K562 (cell line): ENCODE measurements around the gene PIK3CA. TPM values are rescaled to one million over a fixed set of nuclear protein-coding genes. Genes with fewer than 3 reads are reported as not detected.

ENCODE experiments used
- ATAC-seq: fragments of 200-7000 bp; cut with Tn5 transposase; 3 replicates; pipeline ENCODE4 v1.9.1; 2020; ENCODE audit warnings: moderate library complexity
- BruUV-seq: library from RNA; stranded (reverse); fragments of 400-500 nt; replicated peaks from 2 replicates; lab custom pipeline; 2021; lab: Mats Ljungman, UMichigan
- CTCF ChIA-PET: fragments of 300-600 bp; formaldehyde crosslinking; extraction: SDS; loops from one replicate; lab custom pipeline; 2021; ENCODE audit warnings: low intra/inter-chr PET ratio; lab: Yijun Ruan, JAX
- POLR2A ChIA-PET: fragments of 300-600, 350-650 bp; sonication (Branson Sonifier 250); formaldehyde crosslinking; extraction: SDS; loops from one replicate; lab custom pipeline; 2021; ENCODE audit warnings: antibody characterized with exemption, inconsistent platforms; lab: Yijun Ruan, JAX
- DNase-seq, 4 experiments: peaks; one replicate each; pipeline versions ENCODE4 v3.0.0 to v3.0.0-alpha.2; 2011 to 2018; ENCODE audit warnings: low spot score in 3 of 4, mixed read lengths in 3 of 4; ENCODE audit errors: extremely low read depth in 1 of 4
- FAIRE-seq: peaks from 2 replicates; lab custom pipeline; 2011; peaks lifted over from hg19 to GRCh38; lab: Jason Lieb, UNC
- H2AFZ ChIP-seq: 2 replicates; pipeline ENCODE4 v1.6.0; 2011; ENCODE audit warnings: low read depth, low read length, control low read depth, inconsistent platforms
- H3K27ac ChIP-seq: fragments of 200-600 bp; 3 replicates; pipeline ENCODE4 v1.8.0; 2011; ENCODE audit warnings: low read depth, mild to moderate bottlenecking, control low read depth, inconsistent platforms, low read length, moderate library complexity, mixed read lengths; ENCODE audit errors: extremely low read depth
- H3K27me3 ChIP-seq, 2 experiments: fragments of 300-600 bp in 1 of 2; 2 replicates in 1 of 2; 3 replicates in 1 of 2; pipeline versions ENCODE4 v1.6.0 to v1.8.0; 2011; ENCODE audit warnings: inconsistent platforms in 2 of 2, low read length in 2 of 2, mild to moderate bottlenecking in 1 of 2, mixed read lengths in 1 of 2, moderate library complexity in 1 of 2; ENCODE audit not compliant: control insufficient read depth in 2 of 2, insufficient read depth in 2 of 2
- H3K36me3 ChIP-seq: fragments of 300-600 bp; 3 replicates; pipeline ENCODE4 v1.8.0; 2011; ENCODE audit warnings: mild to moderate bottlenecking, low read length, inconsistent platforms; ENCODE audit not compliant: control insufficient read depth, insufficient read depth
- H3K4me1 ChIP-seq, 2 experiments: fragments of 200-600 bp in 1 of 2; replicated peaks in 1 of 2; 2 replicates in 1 of 2; 3 replicates in 1 of 2; pipeline versions ENCODE4 v1.5.1 to v1.8.0; 2011; ENCODE audit warnings: inconsistent platforms in 2 of 2, low read length in 2 of 2, mild to moderate bottlenecking in 1 of 2, mixed read lengths in 1 of 2, moderate library complexity in 1 of 2; ENCODE audit not compliant: control insufficient read depth in 2 of 2, insufficient read depth in 2 of 2
- H3K4me2 ChIP-seq: 2 replicates; pipeline ENCODE4 v1.6.1; 2011; ENCODE audit warnings: low read length, control low read depth, inconsistent platforms, mixed read lengths; ENCODE audit not compliant: insufficient read depth
- H3K4me3 ChIP-seq: fragments of 200-600 bp; sonication (generic), shearing (Covaris generic); 2 replicates; pipeline ENCODE4 v1.5.1; 2016; ENCODE audit warnings: control low read depth, inconsistent platforms
- H3K79me2 ChIP-seq: fragments of 200-600 bp; 3 replicates; pipeline ENCODE4 v1.8.0; 2011; ENCODE audit warnings: low read length, inconsistent platforms; ENCODE audit not compliant: control insufficient read depth, insufficient read depth
- H3K9ac ChIP-seq, 2 experiments: 2 replicates each; pipeline versions ENCODE4 v1.6.0 to v1.6.1; 2011; ENCODE audit warnings: low read depth in 2 of 2, low read length in 2 of 2, control low read depth in 1 of 2, inconsistent platforms in 1 of 2, mild to moderate bottlenecking in 1 of 2, mixed read lengths in 1 of 2; ENCODE audit not compliant: insufficient read depth in 1 of 2
- H3K9me1 ChIP-seq: one replicate; pipeline ENCODE4 v1.6.0; 2011; ENCODE audit warnings: inconsistent platforms, mild to moderate bottlenecking, low read length, moderate library complexity; ENCODE audit not compliant: control insufficient read depth, insufficient read depth
- H3K9me3 ChIP-seq: replicated peaks from 2 replicates; pipeline ENCODE4 v1.5.1; 2011; ENCODE audit warnings: low read depth, low read length, inconsistent platforms; ENCODE audit not compliant: control insufficient read depth, insufficient read depth
- H4K20me1 ChIP-seq: replicated peaks from 2 replicates; pipeline ENCODE4 v1.6.1; 2011; ENCODE audit warnings: low read length, inconsistent platforms, mixed read lengths; ENCODE audit not compliant: control insufficient read depth, insufficient read depth
- CSDE1 ChIP-seq, 2 experiments: fragments of 450-650 bp; IDR thresholded peaks; 2 replicates each; pipeline ENCODE4 v1.6.1; 2016; ENCODE audit warnings: mild to moderate bottlenecking in 1 of 2
- IRF2 ChIP-seq: sonication (generic); formaldehyde crosslinking; IDR thresholded peaks from 2 replicates; pipeline ENCODE4 v1.8.1; 2022; ENCODE audit warnings: mild to moderate bottlenecking, missing genetic modification reagents
- ZNF583 ChIP-seq: fragments of 250-450 bp; sonication (Bioruptor Pico); IDR thresholded peaks from 2 replicates; pipeline ENCODE4 v1.4.0; 2020
- WGBS: fragments of 100-300 bp; shearing (Covaris generic); methylation state at CpG from one replicate; pipeline ENCODE4 v1.1.6; 2016; ENCODE audit warnings: low coverage, mixed read lengths; ENCODE audit not compliant: insufficient coverage; ENCODE audit errors: missing lambda C conversion rate; 5-methylcytosine and 5-hydroxymethylcytosine counted together
- in situ Hi-C: fragments of 300-500 bp; cut with MboI; formaldehyde crosslinking; loops from 4 replicates; pipeline ENCODE4 v1.15.0; 2018; ENCODE audit warnings: inconsistent platforms, mixed read lengths
- intact Hi-C: fragments of 100-400 bp; cut with micrococcal nuclease; formaldehyde crosslinking; loops from 2 replicates; pipeline ENCODE4 v1.14.2; 2022
- polyA plus RNA-seq, 8 experiments: library from polyadenylated mRNA; depleted of rRNA in 4 of 8; stranded (reverse) in 5 of 8; unstranded in 3 of 8; fragments of >200 nt; fragmentation: Nextera tagmentation in 2 of 8; fragmentation: Illumina TruSeq in 1 of 8; extraction: Ambion mirVana in 2 of 8; extraction: Trizol in 1 of 8; gene quantifications; 2 replicates each; pipeline versions ENCODE4 v1.2.1 to v1.2.3, GENCODE V29; 2011 to 2014; ENCODE audit warnings: inconsistent platforms in 1 of 8, missing spikeins in 1 of 8
- total RNA-seq, 7 experiments: library from RNA; depleted of rRNA in 6 of 7; stranded (reverse); fragments of >200 nt in 6 of 7; fragmentation: Illumina TruSeq in 2 of 7; extraction: Trizol in 2 of 7; gene quantifications; 2 replicates each; pipeline versions ENCODE4 v1.2.1 to v1.2.3, GENCODE V29; 2011 to 2021; ENCODE audit warnings: low replicate concordance in 1 of 7
- TF ChIP-seq, protein P1 (sequence below): sonication (generic); formaldehyde crosslinking; IDR thresholded peaks from 2 replicates; pipeline ENCODE4 v1.8.1; 2022; ENCODE audit warnings: missing genetic modification reagents
- TF ChIP-seq, protein P2 (sequence below): fragments of 250-450 bp; sonication (Bioruptor Pico); IDR thresholded peaks from 2 replicates; pipeline ENCODE4 v1.5.0; 2021

Gene PIK3CA
- total and polyA plus RNA-seq, 9 of the 15 experiments (the other 6 are each of a cell fraction or from before 2014, with no cell fraction given): 3.8 to 19.4 (median 10.8) TPM

DNA sequence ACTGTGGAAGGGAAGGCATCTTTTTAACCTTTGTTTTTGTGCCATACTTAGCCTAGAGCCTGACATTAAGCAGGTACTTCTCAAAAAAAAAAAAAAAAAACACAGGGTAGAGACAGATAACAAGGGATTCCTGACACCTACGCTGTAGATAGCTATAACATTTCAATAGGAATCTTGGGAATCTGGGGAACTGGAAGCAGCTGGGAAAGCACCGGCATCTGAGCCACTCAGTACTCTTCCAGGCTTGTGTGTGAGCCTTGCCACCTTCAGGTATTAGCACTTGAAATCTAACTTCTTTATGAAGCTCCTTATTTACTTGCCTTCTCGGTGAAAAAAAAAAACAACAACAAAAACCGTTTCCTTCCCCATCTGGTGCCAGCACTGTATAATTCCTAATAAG is 46.8 kb downstream of the PIK3CA start:
- Histone ChIP-seq H3K9me3 (no peaks in the 10 kb centered on the region), H3K27me3 (no peaks in the 10 kb centered on the region), H2AFZ (no peak overlapping the region), H3K4me2 (no peak overlapping the region), H3K9ac (no peak overlapping the region), H3K27ac (no peak overlapping the region), H3K79me2 (peaks cover 23% of the 10 kb centered on the region; the same call in 1 of the 3 replicates), H3K4me3 (no peak overlapping the region), H3K36me3 (peaks cover 9% of the 10 kb centered on the region; the same call in 1 of the 3 replicates), H3K9me1 (no peaks in the 10 kb centered on the region), H3K4me1 (no peaks in the 10 kb centered on the region), H4K20me1 (no peaks in the 10 kb centered on the region)
- 64% methylated on average over 4 of the region's 4 CpGs for WGBS
- BruUV-seq: no TSS peak
- no peak for TF ChIP-seq IRF2
- TF ChIP-seq, protein P1, sequence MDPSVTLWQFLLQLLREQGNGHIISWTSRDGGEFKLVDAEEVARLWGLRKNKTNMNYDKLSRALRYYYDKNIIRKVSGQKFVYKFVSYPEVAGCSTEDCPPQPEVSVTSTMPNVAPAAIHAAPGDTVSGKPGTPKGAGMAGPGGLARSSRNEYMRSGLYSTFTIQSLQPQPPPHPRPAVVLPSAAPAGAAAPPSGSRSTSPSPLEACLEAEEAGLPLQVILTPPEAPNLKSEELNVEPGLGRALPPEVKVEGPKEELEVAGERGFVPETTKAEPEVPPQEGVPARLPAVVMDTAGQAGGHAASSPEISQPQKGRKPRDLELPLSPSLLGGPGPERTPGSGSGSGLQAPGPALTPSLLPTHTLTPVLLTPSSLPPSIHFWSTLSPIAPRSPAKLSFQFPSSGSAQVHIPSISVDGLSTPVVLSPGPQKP (CRISPR knock-in tag): no peak
- no peak for TF ChIP-seq CSDE1 (IDR thresholded peaks at IDR 0.05)
- TF ChIP-seq ZNF583: no peak
- TF ChIP-seq, protein P2, sequence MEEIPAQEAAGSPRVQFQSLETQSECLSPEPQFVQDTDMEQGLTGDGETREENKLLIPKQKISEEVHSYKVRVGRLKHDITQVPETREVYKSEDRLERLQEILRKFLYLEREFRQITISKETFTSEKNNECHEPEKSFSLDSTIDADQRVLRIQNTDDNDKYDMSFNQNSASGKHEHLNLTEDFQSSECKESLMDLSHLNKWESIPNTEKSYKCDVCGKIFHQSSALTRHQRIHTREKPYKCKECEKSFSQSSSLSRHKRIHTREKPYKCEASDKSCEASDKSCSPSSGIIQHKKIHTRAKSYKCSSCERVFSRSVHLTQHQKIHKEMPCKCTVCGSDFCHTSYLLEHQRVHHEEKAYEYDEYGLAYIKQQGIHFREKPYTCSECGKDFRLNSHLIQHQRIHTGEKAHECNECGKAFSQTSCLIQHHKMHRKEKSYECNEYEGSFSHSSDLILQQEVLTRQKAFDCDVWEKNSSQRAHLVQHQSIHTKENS (CRISPR knock-in tag): no peak
- ATAC-seq (no peak; the same call in 2 of the 3 replicates), FAIRE-seq (no peak), DNase-seq (no peak)
- ChIA-PET CTCF (interaction anchor here (0.6 kb wide), 1 partner anchor 121 kb away, joined by 3 read pairs; no protein-coding TSS in a partner anchor), POLR2A (interaction anchor here (0.7 kb wide), 1 partner anchor 66 kb away, joined by 3 read pairs; no protein-coding TSS in a partner anchor)
- in situ Hi-C loops (no loop called here), intact Hi-C loops (no loop called here)
